HepG2 (cell line): ENCODE measurements around the gene CHMP6. TPM values are rescaled to one million over a fixed set of nuclear protein-coding genes. Genes with fewer than 3 reads are reported as not detected.

Experiments
- HOXA9 ChIP-seq: sonication (generic); formaldehyde crosslinking; IDR thresholded peaks from 2 replicates; pipeline ENCODE4 v1.8.1; 2022; ENCODE audit warnings: missing genetic modification reagents, mild to moderate bottlenecking, moderate library complexity, borderline replicate concordance
- NCOA1 ChIP-seq: sonication (generic); formaldehyde crosslinking; IDR thresholded peaks from 2 replicates; pipeline ENCODE4 v1.9.0; 2021; ENCODE audit warnings: missing genetic modification reagents
- NKX3-1 ChIP-seq: sonication (generic); formaldehyde crosslinking; IDR thresholded peaks from 2 replicates; pipeline ENCODE4 v1.5.0; 2020; ENCODE audit warnings: missing genetic modification reagents
- WIZ ChIP-seq: sonication (generic); formaldehyde crosslinking; IDR thresholded peaks from 2 replicates; pipeline ENCODE4 v1.5.1; 2020; ENCODE audit warnings: mild to moderate bottlenecking, missing genetic modification reagents
- ZC3H4 ChIP-seq: sonication (generic); formaldehyde crosslinking; IDR thresholded peaks from 2 replicates; pipeline ENCODE4 v1.4.0; 2020; ENCODE audit warnings: missing genetic modification reagents, borderline replicate concordance
- ZNF619 ChIP-seq: sonication (generic); formaldehyde crosslinking; IDR thresholded peaks from 2 replicates; pipeline ENCODE4 v1.4.0; 2020; ENCODE audit warnings: mild to moderate bottlenecking, missing genetic modification reagents
- ZSCAN21 ChIP-seq: sonication (generic); formaldehyde crosslinking; IDR thresholded peaks from 2 replicates; pipeline ENCODE4 v1.8.0; 2022; ENCODE audit warnings: mild to moderate bottlenecking, missing genetic modification reagents, moderate library complexity, borderline replicate concordance
- polyA plus RNA-seq, 8 experiments: library from polyadenylated mRNA; depleted of rRNA in 3 of 8; stranded (reverse) in 7 of 8; unstranded in 1 of 8; fragments of >200 nt; fragmentation: Illumina TruSeq in 4 of 8; extraction: Trizol in 4 of 8; gene quantifications; 2 replicates each; pipeline versions ENCODE4 v1.2.1 to v1.2.3, GENCODE V29; 2011 to 2016; ENCODE audit warnings: low read depth in 4 of 8, missing spikeins in 1 of 8, mixed read lengths in 1 of 8; ENCODE audit not compliant: insufficient read depth in 1 of 8
- total RNA-seq, 5 experiments: library from RNA; depleted of rRNA; stranded (reverse); fragments of >200 nt; fragmentation: Illumina TruSeq; extraction: Trizol; gene quantifications; 2 replicates each; pipeline ENCODE4 v1.2.3, GENCODE V29; 2016; ENCODE audit warnings: low read depth in 1 of 5
- TF ChIP-seq, protein P1 (sequence below): sonication (generic); formaldehyde crosslinking; IDR thresholded peaks from 2 replicates; pipeline ENCODE4 v1.4.0; 2020; ENCODE audit warnings: missing genetic modification reagents
- TF ChIP-seq, protein P2 (sequence below): sonication (generic); formaldehyde crosslinking; IDR thresholded peaks from 2 replicates; pipeline ENCODE4 v1.5.1; 2020; ENCODE audit warnings: mild to moderate bottlenecking, missing genetic modification reagents, moderate library complexity
- TF ChIP-seq, protein P3 (sequence below): sonication (generic); formaldehyde crosslinking; IDR thresholded peaks from 2 replicates; pipeline ENCODE4 v1.4.0; 2020; ENCODE audit warnings: mild to moderate bottlenecking, missing genetic modification reagents
- TF ChIP-seq, protein P4 (sequence below): sonication (generic); formaldehyde crosslinking; IDR thresholded peaks from 2 replicates; pipeline ENCODE4 v1.5.0; 2020; ENCODE audit warnings: mild to moderate bottlenecking, missing genetic modification reagents, borderline replicate concordance

The CHMP6 gene
- total and polyA plus RNA-seq, 2 of the 13 experiments (the other 11 are each of a cell fraction or from before 2014, with no cell fraction given), result 11.1 to 24.2 TPM

DNA sequence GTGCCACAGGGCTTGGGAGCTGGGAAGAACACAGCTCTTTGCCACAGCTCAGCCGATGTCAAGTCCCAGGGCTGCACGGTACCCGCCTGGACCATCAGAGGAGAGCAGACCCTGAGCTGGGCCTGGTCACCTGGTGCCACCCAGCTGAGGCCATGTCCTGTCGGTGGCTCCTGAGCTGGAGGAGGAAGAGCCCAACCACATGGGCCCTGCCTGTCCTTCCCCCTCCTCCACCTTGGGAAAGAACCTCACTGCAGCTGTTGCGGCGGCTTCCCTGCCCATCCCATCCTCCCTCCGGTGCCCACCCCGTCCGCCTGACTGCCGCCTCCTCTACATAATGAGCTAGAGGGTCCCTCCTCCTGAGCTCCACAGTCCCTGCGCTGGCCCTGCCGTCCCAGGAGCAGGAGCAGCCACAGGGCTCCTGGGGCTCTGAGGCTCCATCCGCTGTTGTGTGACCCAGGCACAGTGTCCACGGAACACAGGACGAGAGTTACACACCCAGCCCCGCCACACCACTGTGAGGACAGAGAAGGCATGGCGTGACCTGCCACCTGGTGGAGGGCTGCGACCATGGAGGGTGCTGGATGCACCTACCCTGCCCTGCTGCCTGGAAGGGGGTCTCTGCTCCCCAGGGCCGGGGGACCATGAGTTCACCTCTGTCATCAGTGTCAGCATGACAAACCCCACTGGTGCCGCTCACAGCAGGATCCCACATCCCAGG, 21.4 kb upstream of the CHMP6 start (continued):
- TF ChIP-seq ZNF619 (CRISPR knock-in tag), result no peak
- TF ChIP-seq HOXA9 (CRISPR knock-in tag), result no peak
- TF ChIP-seq ZC3H4 (CRISPR knock-in tag), result no peak
- TF ChIP-seq, protein P1, sequence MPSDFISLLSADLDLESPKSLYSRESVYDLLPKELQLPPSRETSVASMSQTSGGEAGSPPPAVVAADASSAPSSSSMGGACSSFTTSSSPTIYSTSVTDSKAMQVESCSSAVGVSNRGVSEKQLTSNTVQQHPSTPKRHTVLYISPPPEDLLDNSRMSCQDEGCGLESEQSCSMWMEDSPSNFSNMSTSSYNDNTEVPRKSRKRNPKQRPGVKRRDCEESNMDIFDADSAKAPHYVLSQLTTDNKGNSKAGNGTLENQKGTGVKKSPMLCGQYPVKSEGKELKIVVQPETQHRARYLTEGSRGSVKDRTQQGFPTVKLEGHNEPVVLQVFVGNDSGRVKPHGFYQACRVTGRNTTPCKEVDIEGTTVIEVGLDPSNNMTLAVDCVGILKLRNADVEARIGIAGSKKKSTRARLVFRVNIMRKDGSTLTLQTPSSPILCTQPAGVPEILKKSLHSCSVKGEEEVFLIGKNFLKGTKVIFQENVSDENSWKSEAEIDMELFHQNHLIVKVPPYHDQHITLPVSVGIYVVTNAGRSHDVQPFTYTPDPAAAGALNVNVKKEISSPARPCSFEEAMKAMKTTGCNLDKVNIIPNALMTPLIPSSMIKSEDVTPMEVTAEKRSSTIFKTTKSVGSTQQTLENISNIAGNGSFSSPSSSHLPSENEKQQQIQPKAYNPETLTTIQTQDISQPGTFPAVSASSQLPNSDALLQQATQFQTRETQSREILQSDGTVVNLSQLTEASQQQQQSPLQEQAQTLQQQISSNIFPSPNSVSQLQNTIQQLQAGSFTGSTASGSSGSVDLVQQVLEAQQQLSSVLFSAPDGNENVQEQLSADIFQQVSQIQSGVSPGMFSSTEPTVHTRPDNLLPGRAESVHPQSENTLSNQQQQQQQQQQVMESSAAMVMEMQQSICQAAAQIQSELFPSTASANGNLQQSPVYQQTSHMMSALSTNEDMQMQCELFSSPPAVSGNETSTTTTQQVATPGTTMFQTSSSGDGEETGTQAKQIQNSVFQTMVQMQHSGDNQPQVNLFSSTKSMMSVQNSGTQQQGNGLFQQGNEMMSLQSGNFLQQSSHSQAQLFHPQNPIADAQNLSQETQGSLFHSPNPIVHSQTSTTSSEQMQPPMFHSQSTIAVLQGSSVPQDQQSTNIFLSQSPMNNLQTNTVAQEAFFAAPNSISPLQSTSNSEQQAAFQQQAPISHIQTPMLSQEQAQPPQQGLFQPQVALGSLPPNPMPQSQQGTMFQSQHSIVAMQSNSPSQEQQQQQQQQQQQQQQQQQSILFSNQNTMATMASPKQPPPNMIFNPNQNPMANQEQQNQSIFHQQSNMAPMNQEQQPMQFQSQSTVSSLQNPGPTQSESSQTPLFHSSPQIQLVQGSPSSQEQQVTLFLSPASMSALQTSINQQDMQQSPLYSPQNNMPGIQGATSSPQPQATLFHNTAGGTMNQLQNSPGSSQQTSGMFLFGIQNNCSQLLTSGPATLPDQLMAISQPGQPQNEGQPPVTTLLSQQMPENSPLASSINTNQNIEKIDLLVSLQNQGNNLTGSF (CRISPR knock-in tag), result no peak
- TF ChIP-seq WIZ (CRISPR knock-in tag), result no peak
- TF ChIP-seq NKX3-1 (CRISPR knock-in tag), result no peak
- TF ChIP-seq NCOA1 (CRISPR knock-in tag), result peak; percentile 62; the same call in 1 of the 2 replicates
- peak; percentile 66; the same call in 1 of the 2 replicates for TF ChIP-seq ZSCAN21 (CRISPR knock-in tag)
- TF ChIP-seq, protein P2, sequence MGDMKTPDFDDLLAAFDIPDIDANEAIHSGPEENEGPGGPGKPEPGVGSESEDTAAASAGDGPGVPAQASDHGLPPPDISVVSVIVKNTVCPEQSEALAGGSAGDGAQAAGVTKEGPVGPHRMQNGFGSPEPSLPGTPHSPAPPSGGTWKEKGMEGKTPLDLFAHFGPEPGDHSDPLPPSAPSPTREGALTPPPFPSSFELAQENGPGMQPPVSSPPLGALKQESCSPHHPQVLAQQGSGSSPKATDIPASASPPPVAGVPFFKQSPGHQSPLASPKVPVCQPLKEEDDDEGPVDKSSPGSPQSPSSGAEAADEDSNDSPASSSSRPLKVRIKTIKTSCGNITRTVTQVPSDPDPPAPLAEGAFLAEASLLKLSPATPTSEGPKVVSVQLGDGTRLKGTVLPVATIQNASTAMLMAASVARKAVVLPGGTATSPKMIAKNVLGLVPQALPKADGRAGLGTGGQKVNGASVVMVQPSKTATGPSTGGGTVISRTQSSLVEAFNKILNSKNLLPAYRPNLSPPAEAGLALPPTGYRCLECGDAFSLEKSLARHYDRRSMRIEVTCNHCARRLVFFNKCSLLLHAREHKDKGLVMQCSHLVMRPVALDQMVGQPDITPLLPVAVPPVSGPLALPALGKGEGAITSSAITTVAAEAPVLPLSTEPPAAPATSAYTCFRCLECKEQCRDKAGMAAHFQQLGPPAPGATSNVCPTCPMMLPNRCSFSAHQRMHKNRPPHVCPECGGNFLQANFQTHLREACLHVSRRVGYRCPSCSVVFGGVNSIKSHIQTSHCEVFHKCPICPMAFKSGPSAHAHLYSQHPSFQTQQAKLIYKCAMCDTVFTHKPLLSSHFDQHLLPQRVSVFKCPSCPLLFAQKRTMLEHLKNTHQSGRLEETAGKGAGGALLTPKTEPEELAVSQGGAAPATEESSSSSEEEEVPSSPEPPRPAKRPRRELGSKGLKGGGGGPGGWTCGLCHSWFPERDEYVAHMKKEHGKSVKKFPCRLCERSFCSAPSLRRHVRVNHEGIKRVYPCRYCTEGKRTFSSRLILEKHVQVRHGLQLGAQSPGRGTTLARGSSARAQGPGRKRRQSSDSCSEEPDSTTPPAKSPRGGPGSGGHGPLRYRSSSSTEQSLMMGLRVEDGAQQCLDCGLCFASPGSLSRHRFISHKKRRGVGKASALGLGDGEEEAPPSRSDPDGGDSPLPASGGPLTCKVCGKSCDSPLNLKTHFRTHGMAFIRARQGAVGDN (CRISPR knock-in tag), result peak; percentile 26
- TF ChIP-seq, protein P3, sequence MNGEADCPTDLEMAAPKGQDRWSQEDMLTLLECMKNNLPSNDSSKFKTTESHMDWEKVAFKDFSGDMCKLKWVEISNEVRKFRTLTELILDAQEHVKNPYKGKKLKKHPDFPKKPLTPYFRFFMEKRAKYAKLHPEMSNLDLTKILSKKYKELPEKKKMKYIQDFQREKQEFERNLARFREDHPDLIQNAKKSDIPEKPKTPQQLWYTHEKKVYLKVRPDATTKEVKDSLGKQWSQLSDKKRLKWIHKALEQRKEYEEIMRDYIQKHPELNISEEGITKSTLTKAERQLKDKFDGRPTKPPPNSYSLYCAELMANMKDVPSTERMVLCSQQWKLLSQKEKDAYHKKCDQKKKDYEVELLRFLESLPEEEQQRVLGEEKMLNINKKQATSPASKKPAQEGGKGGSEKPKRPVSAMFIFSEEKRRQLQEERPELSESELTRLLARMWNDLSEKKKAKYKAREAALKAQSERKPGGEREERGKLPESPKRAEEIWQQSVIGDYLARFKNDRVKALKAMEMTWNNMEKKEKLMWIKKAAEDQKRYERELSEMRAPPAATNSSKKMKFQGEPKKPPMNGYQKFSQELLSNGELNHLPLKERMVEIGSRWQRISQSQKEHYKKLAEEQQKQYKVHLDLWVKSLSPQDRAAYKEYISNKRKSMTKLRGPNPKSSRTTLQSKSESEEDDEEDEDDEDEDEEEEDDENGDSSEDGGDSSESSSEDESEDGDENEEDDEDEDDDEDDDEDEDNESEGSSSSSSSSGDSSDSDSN (CRISPR knock-in tag), result 0 out of 2 replicates have a peak, but pooled peaks have one; percentile 13
- TF ChIP-seq, protein P4, sequence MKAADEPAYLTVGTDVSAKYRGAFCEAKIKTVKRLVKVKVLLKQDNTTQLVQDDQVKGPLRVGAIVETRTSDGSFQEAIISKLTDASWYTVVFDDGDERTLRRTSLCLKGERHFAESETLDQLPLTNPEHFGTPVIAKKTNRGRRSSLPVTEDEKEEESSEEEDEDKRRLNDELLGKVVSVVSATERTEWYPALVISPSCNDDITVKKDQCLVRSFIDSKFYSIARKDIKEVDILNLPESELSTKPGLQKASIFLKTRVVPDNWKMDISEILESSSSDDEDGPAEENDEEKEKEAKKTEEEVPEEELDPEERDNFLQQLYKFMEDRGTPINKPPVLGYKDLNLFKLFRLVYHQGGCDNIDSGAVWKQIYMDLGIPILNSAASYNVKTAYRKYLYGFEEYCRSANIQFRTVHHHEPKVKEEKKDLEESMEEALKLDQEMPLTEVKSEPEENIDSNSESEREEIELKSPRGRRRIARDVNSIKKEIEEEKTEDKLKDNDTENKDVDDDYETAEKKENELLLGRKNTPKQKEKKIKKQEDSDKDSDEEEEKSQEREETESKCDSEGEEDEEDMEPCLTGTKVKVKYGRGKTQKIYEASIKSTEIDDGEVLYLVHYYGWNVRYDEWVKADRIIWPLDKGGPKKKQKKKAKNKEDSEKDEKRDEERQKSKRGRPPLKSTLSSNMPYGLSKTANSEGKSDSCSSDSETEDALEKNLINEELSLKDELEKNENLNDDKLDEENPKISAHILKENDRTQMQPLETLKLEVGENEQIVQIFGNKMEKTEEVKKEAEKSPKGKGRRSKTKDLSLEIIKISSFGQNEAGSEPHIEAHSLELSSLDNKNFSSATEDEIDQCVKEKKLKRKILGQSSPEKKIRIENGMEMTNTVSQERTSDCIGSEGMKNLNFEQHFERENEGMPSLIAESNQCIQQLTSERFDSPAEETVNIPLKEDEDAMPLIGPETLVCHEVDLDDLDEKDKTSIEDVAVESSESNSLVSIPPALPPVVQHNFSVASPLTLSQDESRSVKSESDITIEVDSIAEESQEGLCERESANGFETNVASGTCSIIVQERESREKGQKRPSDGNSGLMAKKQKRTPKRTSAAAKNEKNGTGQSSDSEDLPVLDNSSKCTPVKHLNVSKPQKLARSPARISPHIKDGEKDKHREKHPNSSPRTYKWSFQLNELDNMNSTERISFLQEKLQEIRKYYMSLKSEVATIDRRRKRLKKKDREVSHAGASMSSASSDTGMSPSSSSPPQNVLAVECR (CRISPR knock-in tag), result 0 out of 2 replicates have a peak, but pooled peaks have one; percentile 29
